Ovary (tissue), 9 donors: ENCODE data around the gene ENPP6. TPM values are rescaled to one million over a fixed set of nuclear protein-coding genes. Genes with fewer than 3 reads are reported as not detected.
"Not testable (repeated sequence)": the region's sequence is repeated elsewhere in the genome, so short reads cannot be mapped to it uniquely, and the experiment has no call there.

ENCODE experiments used
- DNase-seq, 5 donors: peaks; one replicate each; pipeline ENCODE4 v3.0.0-alpha.2; 2019 to 2020
- H3K27ac ChIP-seq, 2 donors: fragments of 200-600 bp; one replicate each; pipeline versions ENCODE4 v1.5.1 to v1.8.0; 2019 to 2022
- H3K27me3 ChIP-seq: fragments of 200-600 bp; one replicate; pipeline ENCODE4 v1.8.0; 2022
- H3K36me3 ChIP-seq: fragments of 200-600 bp; sonication (generic); one replicate; pipeline ENCODE4 v1.5.1; 2019
- H3K4me1 ChIP-seq: one replicate; pipeline ENCODE4 v1.8.1; 2013; ENCODE audit warnings: mild to moderate bottlenecking, moderate library complexity; ENCODE audit not compliant: insufficient read depth
- H3K4me3 ChIP-seq: fragments of 200-600 bp; sonication (generic); one replicate; pipeline ENCODE4 v1.5.1; 2017
- H3K9me3 ChIP-seq, 2 donors: fragments of 200-600 bp in 1 of 2; sonication (generic) in 1 of 2; one replicate each; pipeline versions ENCODE4 v1.5.1 to v1.8.1; 2013 to 2019; ENCODE audit warnings: mild to moderate bottlenecking in 1 of 2, moderate library complexity in 1 of 2
- EP300 ChIP-seq: sonication (generic); formaldehyde crosslinking; IDR thresholded peaks from one replicate; pipeline ENCODE4 v1.6.1; 2017; ENCODE audit warnings: antibody characterized with exemption
- POLR2A ChIP-seq: fragments of 450-650 bp; IDR thresholded peaks from one replicate; pipeline ENCODE4 v1.6.1; 2017; ENCODE audit warnings: antibody characterized with exemption, mild to moderate bottlenecking, moderate library complexity
- WGBS, 3 donors: extraction: QIAGEN DNeasy Blood & Tissue Kit in 1 of 3; methylation state at CpG; one replicate each; pipeline versions ENCODE4 v1.1.5 to v1.1.7; 2013 to 2017; 5-methylcytosine and 5-hydroxymethylcytosine counted together
- intact Hi-C, 4 donors: fragments of 100-400 bp; cut with DNase I; formaldehyde crosslinking; loops; one replicate each; pipeline versions ENCODE4 v1.11.0 to v1.15.1; 2022 to 2023
- polyA plus RNA-seq, 2 donors: library from polyadenylated mRNA; stranded (reverse); fragments of 200-250 nt in 1 of 2; fragments of 350-450 nt in 1 of 2; fragmentation: Illumina TruSeq in 1 of 2; extraction: RNeasy Lipid Tissue Mini Kit (QIAGEN cat#74804) in 1 of 2; gene quantifications; one replicate each; pipeline ENCODE4 v1.2.3, GENCODE V29; 2013 to 2014
- total RNA-seq, 7 donors: library from RNA; depleted of rRNA in 2 of 7; stranded (reverse); fragments of >200 nt in 2 of 7; fragmentation: NEBNext Ultra II Directional in 3 of 7; extraction: Animal tissue kit (Norgen Biotek cat#: 25700) in 3 of 7; gene quantifications; one replicate each; pipeline versions ENCODE4 v1.1.0 to v1.2.4, GENCODE V29; 2016 to 2023
- TF ChIP-seq, protein P1 (sequence below), 3 donors: fragments of 450-650 bp in 2 of 3; fragments of 200-600 bp in 1 of 3; IDR thresholded peaks; one replicate each; pipeline versions ENCODE4 v1.5.1 to v1.8.0; 2016 to 2022; ENCODE audit warnings: antibody characterized with exemption in 3 of 3, mild to moderate bottlenecking in 1 of 3
- donor health status: DM: no; HTN: no; CAD: no; lungs with moderate emphysema.
- donor health status: DM: no; HTN: no; CAD: no.
- donor health status: Bipolar disorder and iron deficiency.
- donor health status: DM: yes; HTN: yes; CAD: no.
- donor health status: DM: no; HTN: no; CAD: no.
- donor health status: DM: yes; HTN: yes; CAD: no.

Gene ENPP6
- total and polyA plus RNA-seq, 9 donors, result 1.7 to 20.8 (median 9.4) TPM

DNA sequence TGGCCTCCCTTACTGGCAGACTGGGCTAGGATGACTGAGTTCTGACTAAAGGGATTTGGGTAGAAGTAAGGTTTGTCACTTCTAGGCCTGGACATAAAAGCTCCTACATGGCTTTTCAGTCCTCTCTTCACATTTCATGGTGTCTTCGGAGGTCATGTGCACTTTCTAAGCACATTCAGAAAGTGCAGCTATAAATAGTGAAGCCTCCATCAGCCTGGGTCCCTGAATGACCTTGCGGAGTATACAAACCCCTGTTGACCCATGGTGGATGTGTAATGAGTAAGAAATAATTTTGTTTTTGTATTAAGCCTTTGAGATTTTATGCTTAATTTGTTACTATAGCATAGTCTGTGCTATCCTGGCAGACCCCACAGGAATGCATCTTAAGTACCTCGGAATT is 158.6 kb downstream of the ENPP6 start:
- Histone ChIP-seq H3K4me1 (no peaks in the 10 kb centered on the region), H3K9me3 (no peaks in the 10 kb centered on the region), H3K4me3 (no peak overlapping the region), H3K27me3 (no peaks in the 10 kb centered on the region), H3K27ac (no peak overlapping the region), H3K36me3 (no peaks in the 10 kb centered on the region)
- intact Hi-C loops, result no loop called here
- 97 to 100% (median 97%) methylated on average over 3 of the region's 3 CpGs for WGBS, 3 donors
- no peak for DNase-seq
- TF ChIP-seq POLR2A (no peak), EP300 (no peak)
- TF ChIP-seq, protein P1, sequence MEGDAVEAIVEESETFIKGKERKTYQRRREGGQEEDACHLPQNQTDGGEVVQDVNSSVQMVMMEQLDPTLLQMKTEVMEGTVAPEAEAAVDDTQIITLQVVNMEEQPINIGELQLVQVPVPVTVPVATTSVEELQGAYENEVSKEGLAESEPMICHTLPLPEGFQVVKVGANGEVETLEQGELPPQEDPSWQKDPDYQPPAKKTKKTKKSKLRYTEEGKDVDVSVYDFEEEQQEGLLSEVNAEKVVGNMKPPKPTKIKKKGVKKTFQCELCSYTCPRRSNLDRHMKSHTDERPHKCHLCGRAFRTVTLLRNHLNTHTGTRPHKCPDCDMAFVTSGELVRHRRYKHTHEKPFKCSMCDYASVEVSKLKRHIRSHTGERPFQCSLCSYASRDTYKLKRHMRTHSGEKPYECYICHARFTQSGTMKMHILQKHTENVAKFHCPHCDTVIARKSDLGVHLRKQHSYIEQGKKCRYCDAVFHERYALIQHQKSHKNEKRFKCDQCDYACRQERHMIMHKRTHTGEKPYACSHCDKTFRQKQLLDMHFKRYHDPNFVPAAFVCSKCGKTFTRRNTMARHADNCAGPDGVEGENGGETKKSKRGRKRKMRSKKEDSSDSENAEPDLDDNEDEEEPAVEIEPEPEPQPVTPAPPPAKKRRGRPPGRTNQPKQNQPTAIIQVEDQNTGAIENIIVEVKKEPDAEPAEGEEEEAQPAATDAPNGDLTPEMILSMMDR (IDR thresholded peaks at IDR 0.05), result no peak

DNA sequence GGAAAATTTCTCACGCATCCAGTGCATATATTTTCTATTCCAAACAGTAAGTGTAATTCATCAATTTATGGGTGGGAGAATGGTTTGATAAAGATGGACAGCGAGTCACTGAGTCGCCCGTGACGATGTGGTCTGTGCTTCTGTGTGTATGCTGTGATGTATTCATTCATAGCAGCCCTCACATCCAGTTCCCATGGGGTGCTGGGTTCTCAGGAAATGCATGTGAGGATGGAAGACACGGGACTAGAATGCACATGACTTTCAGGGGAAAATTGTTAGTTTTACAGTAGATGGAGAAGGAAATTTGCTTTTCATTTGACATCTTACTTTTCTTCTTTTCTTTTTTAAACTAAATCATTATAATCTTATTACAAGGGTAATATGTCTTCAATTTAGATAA is 159.6 kb downstream of the ENPP6 start:
- Histone ChIP-seq H3K36me3 (no peaks in the 10 kb centered on the region), H3K4me1 (no peaks in the 10 kb centered on the region), H3K27me3 (no peaks in the 10 kb centered on the region), H3K4me3 (no peak overlapping the region), H3K27ac (no peak overlapping the region), H3K9me3 (no peaks in the 10 kb centered on the region)
- WGBS, 3 donors, result 79 to 90% (median 87%) methylated on average over 6 of the region's 6 CpGs
- no peak for DNase-seq
- intact Hi-C loops, result no loop called here
- TF ChIP-seq POLR2A (no peak), EP300 (no peak)
- TF ChIP-seq, protein P1 (IDR thresholded peaks at IDR 0.05), result no peak

DNA sequence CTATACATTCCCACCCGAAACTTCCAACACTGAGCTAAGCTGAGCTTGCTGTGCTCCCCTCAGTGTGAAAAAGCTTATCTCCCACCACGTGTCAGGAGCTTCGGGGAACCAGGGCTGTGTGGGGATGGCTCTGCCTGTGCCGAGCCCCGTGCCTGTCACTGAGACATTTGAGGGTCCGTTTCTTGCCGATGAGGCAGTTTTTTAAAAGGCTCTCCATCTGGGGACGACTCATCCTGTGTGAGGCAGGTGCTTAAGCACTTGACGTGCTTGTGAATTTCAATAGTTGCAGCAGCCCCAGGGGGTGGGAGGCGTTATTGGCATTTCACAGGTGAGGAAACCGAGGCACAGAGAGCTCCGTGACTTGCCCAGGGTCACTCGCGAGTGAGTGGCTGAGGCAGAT is 160.8 kb downstream of the ENPP6 start:
- Histone ChIP-seq H3K36me3 (no peaks in the 10 kb centered on the region), H3K27me3 (no peaks in the 10 kb centered on the region), H3K27ac (no peak overlapping the region), H3K9me3 (no peaks in the 10 kb centered on the region), H3K4me3 (no peak overlapping the region), H3K4me1 (no peaks in the 10 kb centered on the region)
- intact Hi-C loops, result no loop called here
- DNase-seq, result no peak
- no peak for TF ChIP-seq POLR2A
- no peak for TF ChIP-seq EP300
- TF ChIP-seq, protein P1 (IDR thresholded peaks at IDR 0.05), result no peak
- 81 to 87% (median 84%) methylated on average over 14 of the region's 14 CpGs for WGBS, 3 donors

DNA sequence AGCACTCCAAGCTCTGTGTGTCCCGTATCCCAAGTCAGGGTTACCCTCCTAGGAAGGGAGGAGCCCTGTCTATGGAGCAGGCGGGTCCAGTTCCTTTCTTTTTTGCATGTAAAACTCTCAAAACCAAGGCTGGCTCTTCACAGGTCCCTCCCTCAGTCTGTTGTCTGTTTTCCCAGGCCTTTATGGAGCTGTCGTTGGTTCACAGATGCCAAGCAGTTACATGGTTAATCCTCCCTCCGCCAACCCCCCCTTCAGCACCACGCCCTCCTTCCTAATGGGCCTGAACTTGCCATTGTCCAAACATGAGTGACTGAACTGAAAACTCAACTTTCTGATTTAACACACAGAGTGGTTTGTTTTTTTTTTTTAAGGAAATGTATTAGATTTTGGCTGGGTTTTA is 164.2 kb downstream of the ENPP6 start:
- TF ChIP-seq, protein P1 (IDR thresholded peaks at IDR 0.05), result no peak
- TF ChIP-seq POLR2A (no peak), EP300 (no peak)
- 81 to 88% (median 88%) methylated on average over 5 of the region's 5 CpGs for WGBS, 3 donors
- Histone ChIP-seq H3K36me3 (no peaks in the 10 kb centered on the region), H3K4me3 (no peak overlapping the region), H3K9me3 (no peaks in the 10 kb centered on the region), H3K4me1 (no peaks in the 10 kb centered on the region), H3K27me3 (no peaks in the 10 kb centered on the region), H3K27ac (no peak overlapping the region)
- no peak for DNase-seq
- intact Hi-C loops, result no loop called here

DNA sequence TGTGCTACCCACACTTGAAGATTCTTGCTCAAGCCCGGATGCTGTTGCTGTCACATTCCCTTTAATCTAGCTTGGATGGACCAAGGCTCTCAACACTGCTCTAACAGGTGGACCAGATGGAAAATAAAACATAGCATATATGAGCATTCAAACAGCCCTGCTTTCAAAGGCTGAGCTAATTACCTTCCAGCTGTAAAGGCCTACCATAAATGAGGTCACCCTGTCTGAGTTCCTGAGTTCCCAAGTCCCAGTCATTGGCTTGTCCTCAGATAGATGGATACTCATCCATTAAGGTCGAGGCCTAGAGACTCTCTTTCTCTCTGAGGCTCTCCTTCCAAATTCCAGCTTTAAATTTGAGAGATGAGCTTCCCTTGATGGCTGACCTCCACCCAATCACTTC is 165.1 kb downstream of the ENPP6 start:
- WGBS, 3 donors, result 78 to 90% (median 85%) methylated on average over 2 of the region's 2 CpGs
- H3K4me3 ChIP-seq, result no peak overlapping the region
- no peak overlapping the region for H3K27ac ChIP-seq
- H3K36me3 ChIP-seq, result no peaks in the 10 kb centered on the region
- H3K27me3 ChIP-seq, result no peaks in the 10 kb centered on the region
- TF ChIP-seq POLR2A, result no peak
- TF ChIP-seq, protein P1 (IDR thresholded peaks at IDR 0.05), result no peak
- no peak for TF ChIP-seq EP300
- H3K4me1 ChIP-seq, result no peaks in the 10 kb centered on the region
- intact Hi-C loops, result no loop called here
- no peak for DNase-seq
- no peaks in the 10 kb centered on the region for H3K9me3 ChIP-seq

DNA sequence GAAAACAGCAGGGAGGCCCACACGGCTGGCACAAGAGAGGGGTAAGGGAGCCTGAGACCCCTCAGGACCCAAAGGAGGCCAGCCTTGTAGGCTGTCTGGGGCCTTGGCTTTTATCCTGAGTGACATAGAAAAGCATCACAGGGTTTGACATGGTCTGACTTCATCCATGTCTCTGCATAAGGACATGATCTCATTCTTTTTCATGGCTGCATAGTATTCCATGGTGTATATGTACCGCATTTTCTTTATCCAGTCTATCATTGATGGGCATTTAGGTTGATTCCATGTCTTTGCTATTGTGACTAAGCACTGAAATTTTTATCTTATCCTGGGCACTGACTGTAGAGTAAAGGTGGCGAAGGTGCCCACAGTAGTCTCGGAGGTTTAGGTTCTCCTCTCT is 166.4 kb downstream of the ENPP6 start:
- H3K27me3 ChIP-seq, H3K9me3 ChIP-seq, intact Hi-C loops, H3K36me3 ChIP-seq, DNase-seq, H3K27ac ChIP-seq, H3K4me3 ChIP-seq, H3K4me1 ChIP-seq: not testable (repeated sequence)
- WGBS, 3 donors, result 96 to 97% (median 96%) methylated on average over 4 of the region's 4 CpGs
